Keratinocyte (primary cell): Measurements from ENCODE around the gene CASP4.

ENCODE experiments used
- EZH2 ChIP-seq: IDR thresholded peaks from one replicate; pipeline ENCODE4 v1.6.1; 2012; ENCODE audit warnings: inconsistent platforms, mild to moderate bottlenecking, low read length, moderate library complexity
- TF ChIP-seq, protein P1 (sequence below), 3 experiments: IDR thresholded peaks in 1 of 3; conservative IDR thresholded peaks in 1 of 3; optimal IDR thresholded peaks in 1 of 3; 2 replicates in 2 of 3; 3 replicates in 1 of 3; pipeline versions ENCODE3 to v1.5.1; 2011; ENCODE audit warnings: low read length in 3 of 3, mild to moderate bottlenecking in 3 of 3, moderate library complexity in 2 of 3, control low read depth in 1 of 3, inconsistent platforms in 1 of 3; ENCODE audit not compliant: insufficient read depth in 2 of 3; ENCODE audit errors: extremely low read depth in 1 of 3

DNA sequence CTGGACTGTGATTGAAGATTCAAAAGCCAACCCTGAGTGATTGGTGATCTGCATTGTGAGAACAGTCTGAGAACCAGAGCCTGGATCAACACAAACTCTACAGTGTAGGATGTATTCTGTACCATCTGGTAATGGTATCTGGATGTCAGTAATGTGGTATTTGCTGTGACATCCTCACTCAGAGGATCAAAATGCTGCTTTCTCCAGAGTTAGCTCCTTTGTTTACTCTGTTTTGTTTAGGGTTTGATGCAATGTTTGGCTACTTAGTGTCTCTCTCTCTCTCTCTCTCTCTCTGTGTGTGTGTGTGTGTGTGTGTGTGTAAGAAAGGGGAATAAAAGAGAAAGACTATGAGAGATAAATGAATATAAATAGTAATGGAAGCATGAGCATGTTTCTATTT is 24.3 kb downstream of the CASP4 start:
- TF ChIP-seq, protein P1, sequence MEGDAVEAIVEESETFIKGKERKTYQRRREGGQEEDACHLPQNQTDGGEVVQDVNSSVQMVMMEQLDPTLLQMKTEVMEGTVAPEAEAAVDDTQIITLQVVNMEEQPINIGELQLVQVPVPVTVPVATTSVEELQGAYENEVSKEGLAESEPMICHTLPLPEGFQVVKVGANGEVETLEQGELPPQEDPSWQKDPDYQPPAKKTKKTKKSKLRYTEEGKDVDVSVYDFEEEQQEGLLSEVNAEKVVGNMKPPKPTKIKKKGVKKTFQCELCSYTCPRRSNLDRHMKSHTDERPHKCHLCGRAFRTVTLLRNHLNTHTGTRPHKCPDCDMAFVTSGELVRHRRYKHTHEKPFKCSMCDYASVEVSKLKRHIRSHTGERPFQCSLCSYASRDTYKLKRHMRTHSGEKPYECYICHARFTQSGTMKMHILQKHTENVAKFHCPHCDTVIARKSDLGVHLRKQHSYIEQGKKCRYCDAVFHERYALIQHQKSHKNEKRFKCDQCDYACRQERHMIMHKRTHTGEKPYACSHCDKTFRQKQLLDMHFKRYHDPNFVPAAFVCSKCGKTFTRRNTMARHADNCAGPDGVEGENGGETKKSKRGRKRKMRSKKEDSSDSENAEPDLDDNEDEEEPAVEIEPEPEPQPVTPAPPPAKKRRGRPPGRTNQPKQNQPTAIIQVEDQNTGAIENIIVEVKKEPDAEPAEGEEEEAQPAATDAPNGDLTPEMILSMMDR (optimal IDR thresholded peaks at IDR 0.05 in 1 of 3, IDR thresholded peaks at IDR 0.05 in 1 of 3, conservative IDR thresholded peaks at IDR 0.05 in 1 of 3; ENCODE audit: extremely low read depth in 1 of 3, insufficient read depth in 2 of 3, low read length in 3 of 3) = no peak
- TF ChIP-seq EZH2 = no peak
